SK-N-SH (cell line): ENCODE results near the gene PPL.

Experiments used
- CHD2 ChIP-seq: fragments of 150-350 bp; IDR thresholded peaks from 2 replicates; pipeline ENCODE4 v1.6.1; 2018; ENCODE audit warnings: low read length; ENCODE audit not compliant: partially characterized antibody
- CTCF ChIP-seq: fragments of 200-600 bp; sonication (generic); IDR thresholded peaks from 2 replicates; pipeline ENCODE4 v1.6.1; 2017; ENCODE audit warnings: antibody characterized with exemption, mild to moderate bottlenecking, moderate library complexity
- EZH2phosphoT487 ChIP-seq: fragments of 200-600 bp; sonication (generic); IDR thresholded peaks from 2 replicates; pipeline ENCODE4 v1.6.1; 2017; ENCODE audit warnings: low read depth, mixed run types, mild to moderate bottlenecking, antibody characterized with exemption, moderate library complexity, borderline replicate concordance
- FOXJ3 ChIP-seq: sonication (generic); formaldehyde crosslinking; IDR thresholded peaks from 2 replicates; pipeline ENCODE4 v1.5.1; 2020; ENCODE audit warnings: mild to moderate bottlenecking, missing genetic modification reagents
- FOXM1 ChIP-seq: IDR thresholded peaks from 2 replicates; pipeline ENCODE4 v1.4.0; 2012; ENCODE audit warnings: low read depth, mild to moderate bottlenecking
- IRF3 ChIP-seq: fragments of 150-350 bp; IDR thresholded peaks from 2 replicates; pipeline ENCODE4 v1.6.1; 2016; ENCODE audit warnings: mild to moderate bottlenecking, low read depth, low read length
- POLR2AphosphoS5 ChIP-seq: IDR thresholded peaks from 2 replicates; pipeline ENCODE4 v1.6.1; 2012; ENCODE audit warnings: low read depth, low read length
- RAD21 ChIP-seq: IDR thresholded peaks from 2 replicates; pipeline ENCODE4 v1.6.1; 2012; ENCODE audit warnings: mild to moderate bottlenecking, low read length
- REST ChIP-seq: IDR thresholded peaks from 2 replicates; pipeline ENCODE4 v1.6.1; 2012; ENCODE audit warnings: mild to moderate bottlenecking, low read depth, low read length, moderate library complexity
- RFX5 ChIP-seq: IDR thresholded peaks from 2 replicates; pipeline ENCODE4 v1.6.1; 2012; ENCODE audit warnings: mild to moderate bottlenecking, improper control_type of control experiment, low read length
- SIN3A ChIP-seq: IDR thresholded peaks from 2 replicates; pipeline ENCODE4 v1.6.1; 2012; ENCODE audit warnings: low read depth, mild to moderate bottlenecking, low read length, moderate library complexity, borderline replicate concordance
- YY1 ChIP-seq: IDR thresholded peaks from 2 replicates; pipeline ENCODE4 v1.4.0; 2012; ENCODE audit warnings: low read depth, mild to moderate bottlenecking
- TF ChIP-seq, protein P1 (sequence below): IDR thresholded peaks from 2 replicates; pipeline ENCODE4; 2012
- TF ChIP-seq, protein P2 (sequence below): IDR thresholded peaks from 2 replicates; pipeline ENCODE4 v1.4.0; 2012; ENCODE audit warnings: low read depth

DNA sequence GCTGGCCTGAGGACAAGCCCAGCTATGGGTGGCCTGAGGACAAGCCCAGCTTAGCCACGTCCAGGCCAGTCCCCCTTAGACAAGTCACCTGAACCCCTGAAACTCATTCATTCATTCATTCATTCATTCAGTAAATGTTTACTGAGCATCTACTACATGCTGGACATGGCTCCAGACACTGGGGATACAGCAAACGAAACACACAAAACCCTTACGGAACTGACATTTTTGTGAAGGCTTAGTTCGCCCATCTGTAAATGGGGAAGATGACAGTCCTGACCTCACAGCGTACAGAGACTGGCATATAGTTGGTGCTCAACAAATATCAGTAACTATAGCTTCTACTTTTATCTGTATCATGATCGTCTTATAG, 37.5 kb downstream of the PPL start:
- TF ChIP-seq, protein P1, sequence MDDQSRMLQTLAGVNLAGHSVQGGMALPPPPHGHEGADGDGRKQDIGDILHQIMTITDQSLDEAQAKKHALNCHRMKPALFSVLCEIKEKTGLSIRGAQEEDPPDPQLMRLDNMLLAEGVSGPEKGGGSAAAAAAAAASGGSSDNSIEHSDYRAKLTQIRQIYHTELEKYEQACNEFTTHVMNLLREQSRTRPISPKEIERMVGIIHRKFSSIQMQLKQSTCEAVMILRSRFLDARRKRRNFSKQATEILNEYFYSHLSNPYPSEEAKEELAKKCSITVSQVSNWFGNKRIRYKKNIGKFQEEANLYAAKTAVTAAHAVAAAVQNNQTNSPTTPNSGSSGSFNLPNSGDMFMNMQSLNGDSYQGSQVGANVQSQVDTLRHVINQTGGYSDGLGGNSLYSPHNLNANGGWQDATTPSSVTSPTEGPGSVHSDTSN = no peak
- TF ChIP-seq CTCF (no peak), SIN3A (no peak), FOXM1 (no peak), YY1 (no peak), POLR2AphosphoS5 (no peak), REST (no peak), EZH2phosphoT487 (no peak), IRF3 (no peak), RFX5 (no peak), RAD21 (no peak), FOXJ3 (CRISPR knock-in tag) (no peak), CHD2 (no peak)
- TF ChIP-seq, protein P2, sequence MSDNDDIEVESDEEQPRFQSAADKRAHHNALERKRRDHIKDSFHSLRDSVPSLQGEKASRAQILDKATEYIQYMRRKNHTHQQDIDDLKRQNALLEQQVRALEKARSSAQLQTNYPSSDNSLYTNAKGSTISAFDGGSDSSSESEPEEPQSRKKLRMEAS = no peak
